ENCODE data around the gene UBR3. TPM values are rescaled to one million over a fixed set of nuclear protein-coding genes. Genes with fewer than 3 reads are reported as not detected.

UBR3 gene
- total and polyA plus RNA-seq, 2 of the 4 experiments (the other 2 are of a cell fraction): 10.0 to 33.9 TPM

GRCh38 chr2:170101789-170102188, 274.5 kb downstream of the UBR3 start:
- Histone ChIP-seq H3K9me1 (ENCODE audit: insufficient read depth, low read length) (no peaks in the 10 kb centered on the region), H3K79me1 (ENCODE audit: low read depth in 1 of 2, low read length in 2 of 2) (no peaks in the 10 kb centered on the region), H3K9ac (ENCODE audit: low read depth, low read length) (no peak overlapping the region), H3K9me3 (ENCODE audit: control insufficient read depth, insufficient read depth, low read length) (0 out of 2 replicates have a peak, but pooled peaks cover 3% of the 10 kb centered on the region), H3K14ac (replicated peaks; ENCODE audit: low read depth, low read length) (no peak overlapping the region), H4K20me1 (ENCODE audit: insufficient read depth, low read length) (no peaks in the 10 kb centered on the region), H2BK5ac (ENCODE audit: low read depth, low read length, poor library complexity, severe bottlenecking) (no peak overlapping the region), H3K23ac (ENCODE audit: low read depth, low read length) (no peak overlapping the region), H3K4me1 (ENCODE audit: control insufficient read depth, insufficient read depth, low read length) (no peaks in the 10 kb centered on the region), H3K27me3 (ENCODE audit: control insufficient read depth, insufficient read depth, low read length) (no peaks in the 10 kb centered on the region), H3K18ac (ENCODE audit: low read depth, low read length) (no peak overlapping the region), H2AK5ac (ENCODE audit: low read depth, low read length) (no peak overlapping the region), H2BK15ac (ENCODE audit: low read depth, low read length) (no peak overlapping the region), H3K4ac (ENCODE audit: low read depth, low read length) (no peak overlapping the region), H4K91ac (ENCODE audit: insufficient read depth, low read depth, low read length) (no peak overlapping the region), H3K27ac (ENCODE audit: insufficient read depth, low read length) (no peak overlapping the region), H4K8ac (ENCODE audit: low read depth in 2 of 2, low read length in 2 of 2) (no peak overlapping the region), H3K36me3 (ENCODE audit: control insufficient read depth, insufficient read depth, low read length) (no peaks in the 10 kb centered on the region), H3K4me2 (ENCODE audit: low read depth, low read length) (no peak overlapping the region), H3K4me3 (ENCODE audit: insufficient read depth, low read depth, low read length) (no peak overlapping the region), H2AFZ (replicated peaks; ENCODE audit: low read length, poor library complexity) (no peak overlapping the region), H2AK9ac (replicated peaks; ENCODE audit: low read depth, low read length, poor library complexity) (no peak overlapping the region), H2BK20ac (ENCODE audit: low read depth, low read length) (no peak overlapping the region), H4K5ac (ENCODE audit: low read depth, low read length) (no peak overlapping the region), H3K56ac (ENCODE audit: extremely low read depth, insufficient read depth, low read length) (no peak overlapping the region), H2BK120ac (ENCODE audit: low read depth, low read length) (no peak overlapping the region)
- in situ Hi-C loops (cut with MboI; ENCODE audit: low sequenced_read_pairs) (no loop called here), intact Hi-C loops (cut with micrococcal nuclease) (loop anchor here (10.0 kb wide), 1 partner anchor 1047 kb away; no protein-coding TSS in a partner anchor), dilution Hi-C loops (cut with HindIII; ENCODE audit: low sequenced_read_pairs, unreplicated experiment) (no loop called here)
- DNase-seq: no peak
- ChIA-PET CTCF (no interaction called here), POLR2A (ENCODE audit: unreplicated experiment) (no interaction called here)
- no peak for ATAC-seq (ENCODE audit: low read depth)
- TF ChIP-seq USF2 (IDR thresholded peaks at IDR 0.05; ENCODE audit: low read depth, low read length) (no peak), SMC3 (IDR thresholded peaks at IDR 0.05; ENCODE audit: low read depth, low read length) (no peak), CTCF (conservative IDR thresholded peaks at IDR 0.05; ENCODE audit: low read depth, low read length) (no peak), ELK1 (IDR thresholded peaks at IDR 0.05; ENCODE audit: borderline replicate concordance, low read depth, low read length) (no peak), FOS (IDR thresholded peaks at IDR 0.05; ENCODE audit: low read depth, low read length) (no peak), BHLHE40 (IDR thresholded peaks at IDR 0.05; ENCODE audit: low read depth, low read length) (no peak), CHD1 (IDR thresholded peaks at IDR 0.05; ENCODE audit: low read depth, low read length) (no peak), RCOR1 (IDR thresholded peaks at IDR 0.05; ENCODE audit: insufficient replicate concordance, low read length) (no peak), RAD21 (IDR thresholded peaks at IDR 0.05; ENCODE audit: low read length) (no peak), MAZ (IDR thresholded peaks at IDR 0.05; ENCODE audit: borderline replicate concordance, low read depth, low read length) (no peak)
- WGBS, 2 experiments (ENCODE audit: extremely low coverage in 2 of 2, insufficient read length in 1 of 2): no CpG with 5 or more reads among the region's 3 CpGs
- no TSS peak for BruUV-seq (replicated peaks)
